HG02970 (cell line): ENCODE results near the gene B3GNT9.

Experiments
- ATAC-seq: cut with Tn5 transposase; IDR thresholded peaks from one replicate; pipeline ENCODE4 v1.9.1; 2021; ENCODE audit warnings: mild to moderate bottlenecking, moderate library complexity, moderate number of reproducible peaks; ENCODE audit not compliant: unreplicated experiment, low FRiP score

The B3GNT9 gene

DNA sequence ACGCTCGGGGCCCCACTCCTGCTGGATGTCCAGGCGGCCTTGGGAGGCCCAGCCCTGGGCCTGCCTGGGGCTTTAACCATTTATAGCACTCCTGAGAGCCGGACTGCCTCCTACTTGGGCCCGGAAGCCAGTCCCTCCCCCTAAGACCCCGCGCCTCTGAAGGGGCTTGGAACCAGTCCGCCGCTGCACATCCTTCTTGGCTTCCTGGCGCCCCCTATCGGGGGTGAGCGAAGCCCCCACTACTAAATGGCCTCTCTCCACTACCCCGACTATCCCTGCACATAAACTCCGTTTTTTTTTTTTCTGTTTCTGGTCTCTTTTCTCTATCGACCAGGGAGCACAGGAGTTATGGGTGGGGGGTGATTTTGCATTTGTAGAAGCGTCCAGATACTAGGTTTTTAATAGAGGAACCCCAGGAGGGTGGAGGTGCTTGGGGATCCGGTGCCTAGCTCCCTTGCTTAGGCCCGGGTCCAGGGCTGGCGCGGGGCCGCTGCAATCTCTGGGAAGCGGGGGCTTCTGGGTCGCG lies 18.9 kb upstream of the B3GNT9 start:
- no peak for ATAC-seq

DNA sequence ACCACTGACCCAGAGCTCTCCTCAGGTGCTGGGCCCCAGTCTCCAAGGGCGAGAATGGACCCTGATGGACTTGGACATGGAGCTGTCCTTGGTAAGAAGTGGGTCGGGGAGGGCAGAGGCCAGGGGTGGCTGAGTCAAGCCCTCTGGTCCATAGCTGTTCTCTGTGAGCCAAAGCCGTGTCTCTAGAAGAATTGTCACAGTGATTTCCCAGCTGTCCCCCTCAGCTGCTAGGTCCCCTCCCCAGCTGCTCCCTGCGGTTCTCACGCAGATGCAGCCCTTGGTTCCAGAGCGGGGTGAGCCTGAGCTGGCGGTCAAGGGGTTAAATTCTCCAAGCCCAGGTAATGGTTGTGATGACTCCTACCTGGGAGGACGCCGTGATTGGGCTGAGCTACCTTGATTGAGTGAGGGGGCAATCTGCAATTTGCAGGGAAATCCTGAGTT lies 18.2 kb upstream of the B3GNT9 start:
- no peak for ATAC-seq

DNA sequence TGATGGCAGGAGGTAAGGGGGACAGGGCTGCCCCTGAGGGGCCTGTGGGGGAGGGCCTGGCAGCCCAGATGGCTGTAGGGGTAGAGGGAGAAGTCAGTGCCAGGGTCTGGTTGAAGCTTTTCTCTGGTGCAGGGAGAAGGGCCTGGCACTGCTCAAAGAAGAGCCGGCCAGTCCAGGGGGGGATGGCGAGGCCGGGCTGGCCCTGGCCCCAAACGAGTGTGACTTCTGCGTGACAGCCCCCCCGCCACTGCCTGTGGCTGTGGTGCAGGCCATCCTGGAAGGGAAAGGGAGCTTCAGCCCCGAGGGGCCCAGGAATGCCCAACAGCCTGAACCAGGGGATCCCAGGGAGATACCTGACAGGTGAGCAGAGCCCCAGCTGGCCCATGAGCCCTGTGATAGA lies 16.8 kb upstream of the B3GNT9 start:
- no peak for ATAC-seq

DNA sequence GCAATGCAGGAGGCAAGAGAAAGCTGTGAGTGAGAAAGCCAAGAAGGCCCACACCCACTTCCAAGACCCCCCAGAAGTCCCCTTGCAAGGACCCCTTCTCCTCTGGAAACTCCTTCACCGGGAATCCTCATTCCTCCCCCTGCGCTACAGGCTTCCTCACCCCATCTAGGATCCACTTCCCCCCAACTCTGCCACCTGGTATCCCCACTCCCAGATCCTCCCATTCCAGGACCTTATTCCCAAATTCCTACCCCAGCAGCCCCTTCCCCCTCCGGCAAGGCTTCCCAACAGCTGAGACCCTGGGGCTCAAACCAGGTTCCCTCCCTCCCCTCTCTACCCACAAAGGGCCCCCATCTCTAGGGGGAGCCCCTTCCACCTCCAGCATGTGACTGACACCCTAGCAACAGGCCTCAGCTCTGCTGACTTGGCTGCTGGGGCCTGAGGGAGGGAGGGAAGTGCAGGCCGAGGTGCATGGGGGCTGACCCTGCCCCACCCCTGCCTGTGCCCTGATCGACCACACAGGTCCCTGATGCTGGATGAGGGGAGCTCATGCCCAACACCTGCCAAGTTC lies 15.9 kb upstream of the B3GNT9 start:
- ATAC-seq: no peak

DNA sequence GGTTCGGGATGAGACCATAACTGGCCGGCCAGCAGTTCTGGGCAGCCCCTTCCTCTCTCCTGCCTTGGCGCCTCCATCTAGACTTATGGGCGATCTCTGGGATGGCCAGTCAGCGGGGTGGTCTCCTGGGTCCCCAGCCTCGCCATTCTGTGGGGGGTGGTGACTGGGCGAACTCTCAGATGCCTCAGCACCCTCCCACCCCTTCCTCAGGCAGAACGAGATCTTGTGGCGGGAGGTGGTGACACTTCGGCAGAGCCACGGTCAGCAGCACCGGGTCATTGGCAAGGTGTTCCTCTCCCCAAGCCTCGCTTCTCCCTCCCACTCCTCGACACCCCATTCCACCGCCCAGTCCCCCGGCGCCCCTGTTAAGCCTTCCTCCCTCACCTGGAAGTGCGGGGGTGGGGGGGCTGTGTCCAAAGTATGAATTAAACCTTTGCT lies 15.3 kb upstream of the B3GNT9 start:
- ATAC-seq: no peak

DNA sequence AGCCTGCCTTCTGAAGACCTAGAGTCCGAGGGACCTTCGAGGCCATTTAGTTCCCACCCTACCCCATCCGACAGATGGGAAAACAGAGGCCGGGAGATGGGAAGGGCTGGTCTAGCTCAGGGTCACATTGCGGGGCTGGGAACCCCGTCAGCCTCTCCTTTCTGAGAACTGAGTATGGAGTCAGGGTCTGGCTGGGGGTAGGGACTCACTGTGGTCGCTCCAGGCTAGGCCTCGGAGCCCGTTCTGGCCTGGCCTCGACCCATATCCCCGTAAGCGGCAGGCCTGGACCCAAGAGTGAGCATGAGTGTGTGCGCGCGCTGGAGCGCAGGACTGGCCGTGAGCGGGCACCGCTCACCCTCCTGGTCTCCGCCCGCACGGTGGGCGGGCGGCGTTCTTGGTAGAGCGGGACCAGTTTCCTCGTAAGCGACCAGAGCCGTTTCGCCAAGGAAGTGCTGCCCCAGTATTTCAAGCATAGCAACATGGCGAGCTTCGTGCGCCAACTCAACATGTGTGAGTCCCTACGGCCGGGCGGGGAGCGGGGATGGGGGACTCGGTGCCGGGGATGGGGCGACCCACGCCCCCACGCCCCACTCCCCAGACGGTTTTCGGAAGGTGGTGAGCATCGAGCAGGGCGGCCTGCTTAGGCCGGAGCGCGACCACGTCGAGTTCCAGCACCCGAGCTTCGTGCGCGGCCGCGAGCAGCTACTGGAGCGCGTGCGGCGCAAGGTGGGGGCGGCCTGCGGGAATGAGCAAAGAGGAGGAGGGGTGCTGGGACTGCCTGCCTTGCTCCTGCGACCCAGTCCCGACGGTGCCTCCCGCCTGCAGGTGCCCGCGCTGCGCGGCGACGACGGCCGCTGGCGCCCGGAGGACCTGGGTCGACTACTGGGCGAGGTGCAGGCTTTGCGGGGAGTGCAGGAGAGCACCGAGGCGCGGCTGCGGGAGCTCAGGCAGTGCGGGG lies 14.6 kb upstream of the B3GNT9 start:
- no peak for ATAC-seq

DNA sequence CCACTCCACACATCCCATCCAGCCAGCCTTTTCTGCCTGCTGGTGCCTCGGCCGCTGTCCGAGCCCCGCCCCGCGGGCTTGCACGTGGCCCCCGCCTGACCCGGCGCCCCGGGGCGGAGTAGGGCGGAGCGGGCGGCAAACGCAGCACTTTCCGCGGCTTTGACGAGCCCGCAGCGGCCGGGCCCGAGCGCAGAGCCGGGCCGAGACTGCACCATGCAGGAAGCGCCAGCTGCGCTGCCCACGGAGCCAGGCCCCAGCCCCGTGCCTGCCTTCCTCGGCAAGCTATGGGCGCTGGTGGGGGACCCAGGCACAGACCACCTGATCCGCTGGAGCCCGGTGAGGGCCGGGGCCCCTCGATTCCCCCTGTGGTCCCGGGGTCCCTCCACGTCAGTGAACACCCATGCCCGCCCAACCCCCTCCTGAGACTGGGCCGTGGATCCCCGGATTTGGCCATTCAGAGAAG lies 13.8 kb upstream of the B3GNT9 start, which contains the start of gene HSF4:
TSS of gene HSF4 (plus strand) at position 147 of the 463 bp plus-strand sequence. CDS start at position 214, 67 bp downstream.
- ATAC-seq: no peak

DNA sequence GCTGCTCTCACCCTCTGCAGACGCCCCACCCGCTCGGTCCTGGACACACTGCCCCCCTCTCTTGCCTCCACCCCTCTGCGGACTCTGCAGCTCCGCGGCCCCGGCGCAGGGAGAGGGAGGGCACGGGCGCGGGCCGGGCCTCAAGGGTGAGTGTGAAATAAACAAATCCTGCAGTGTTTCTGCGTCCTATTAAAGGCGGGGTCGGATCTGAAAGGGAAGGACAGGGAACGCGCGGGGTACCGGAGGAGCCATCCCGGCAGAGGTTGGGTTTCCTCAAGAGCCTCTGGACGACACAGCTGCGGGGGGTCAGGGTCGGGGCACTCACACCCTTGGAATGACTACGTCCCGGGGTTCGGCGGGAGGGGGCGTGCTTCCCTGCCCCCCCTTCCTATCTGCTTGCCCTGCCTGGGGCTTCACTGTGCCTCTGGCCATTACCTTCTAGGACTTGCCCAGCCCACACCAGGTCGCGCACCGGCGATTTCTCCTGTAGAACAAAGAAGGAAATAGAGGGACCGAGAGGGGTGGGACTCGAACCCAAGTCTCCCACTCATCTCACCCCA lies 13.3 kb upstream of the B3GNT9 start:
- ATAC-seq: no peak

DNA sequence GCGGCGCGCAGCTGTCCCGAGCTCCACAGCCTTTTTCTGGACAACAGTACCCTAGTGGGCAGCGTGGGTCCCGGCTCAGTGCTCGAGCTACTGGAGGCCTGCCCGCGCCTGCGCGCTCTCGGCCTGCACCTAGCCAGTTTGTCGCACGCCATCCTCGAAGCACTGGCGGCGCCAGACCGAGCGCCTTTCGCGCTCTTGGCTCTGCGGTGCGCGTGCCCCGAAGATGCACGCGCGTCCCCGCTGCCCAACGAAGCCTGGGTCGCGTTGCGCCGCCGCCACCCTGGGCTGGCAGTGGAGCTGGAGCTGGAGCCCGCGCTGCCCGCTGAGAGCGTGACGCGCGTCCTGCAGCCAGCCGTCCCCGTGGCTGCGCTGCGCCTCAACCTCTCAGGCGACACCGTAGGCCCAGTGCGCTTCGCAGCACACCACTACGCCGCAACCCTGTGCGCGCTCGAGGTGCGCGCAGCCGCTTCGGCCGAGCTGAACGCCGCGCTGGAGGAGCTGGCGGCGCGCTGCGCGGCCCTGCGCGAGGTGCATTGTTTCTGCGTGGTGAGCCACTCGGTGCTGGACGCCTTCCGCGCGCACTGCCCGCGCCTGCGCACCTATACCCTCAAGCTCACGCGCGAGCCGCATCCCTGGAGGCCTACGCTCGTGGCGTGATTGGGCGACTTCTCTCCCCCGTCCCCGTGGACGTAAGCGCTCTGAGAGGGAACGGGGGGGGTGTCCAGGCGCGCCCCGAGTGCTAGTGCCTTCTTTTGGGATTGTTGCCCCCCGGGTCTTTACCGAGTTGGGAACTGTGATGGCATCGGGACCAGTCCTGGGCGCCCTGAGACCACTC lies 12.6 kb upstream of the B3GNT9 start:
- no peak for ATAC-seq

DNA sequence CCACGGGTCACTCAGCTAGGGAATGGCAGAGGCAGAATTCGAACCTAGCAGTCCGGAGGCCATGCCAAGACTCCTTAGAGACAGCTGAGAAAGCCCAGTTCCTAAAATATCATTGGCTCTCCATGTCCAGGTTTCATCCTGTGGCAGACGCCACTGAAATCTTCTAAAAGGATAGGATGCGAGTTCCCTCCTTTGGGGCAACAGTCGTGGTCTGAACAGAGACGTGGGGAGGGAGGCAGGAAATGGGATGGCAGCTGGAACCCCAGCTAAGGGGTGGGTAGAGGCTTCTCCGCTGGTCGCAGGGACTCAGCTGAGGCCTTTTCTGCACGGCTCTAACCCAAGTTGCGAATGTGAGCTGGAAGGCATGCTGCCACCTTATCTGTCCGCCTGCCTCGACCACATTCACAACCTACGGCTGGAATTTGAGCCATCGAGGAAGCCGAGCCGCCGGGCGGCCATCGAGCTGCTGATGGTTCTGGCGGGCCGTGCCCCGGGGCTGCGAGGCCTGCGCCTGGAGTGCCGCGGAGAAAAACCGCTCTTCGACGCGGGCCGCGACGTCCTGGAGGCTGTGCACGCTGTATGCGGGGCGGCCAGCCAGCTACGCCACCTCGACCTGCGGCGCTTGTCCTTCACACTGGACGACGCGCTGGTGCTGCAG lies 11.8 kb upstream of the B3GNT9 start:
- no peak for ATAC-seq

DNA sequence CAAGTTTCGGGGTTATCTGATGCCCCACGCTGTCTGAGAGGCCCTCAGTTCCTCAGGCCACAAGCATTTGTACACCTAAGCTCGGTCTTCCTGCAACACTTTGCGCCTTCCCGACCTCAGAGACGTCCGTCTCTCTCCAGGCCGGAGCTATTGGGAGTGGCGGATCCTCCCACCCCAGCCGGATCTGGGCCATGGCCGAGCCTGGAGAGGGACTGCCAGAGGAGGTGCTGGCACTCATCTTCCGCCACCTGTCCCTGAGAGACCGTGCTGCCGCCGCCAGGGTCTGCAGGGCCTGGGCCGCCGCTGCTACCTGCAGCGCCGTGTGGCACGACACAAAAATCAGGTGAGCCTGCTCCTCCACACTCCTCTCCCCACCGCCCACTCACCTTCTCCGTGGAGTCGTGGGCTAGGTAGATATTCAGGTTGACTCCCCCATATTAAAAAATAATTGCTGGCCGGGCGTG lies 10.8 kb upstream of the B3GNT9 start:
- no peak for ATAC-seq

DNA sequence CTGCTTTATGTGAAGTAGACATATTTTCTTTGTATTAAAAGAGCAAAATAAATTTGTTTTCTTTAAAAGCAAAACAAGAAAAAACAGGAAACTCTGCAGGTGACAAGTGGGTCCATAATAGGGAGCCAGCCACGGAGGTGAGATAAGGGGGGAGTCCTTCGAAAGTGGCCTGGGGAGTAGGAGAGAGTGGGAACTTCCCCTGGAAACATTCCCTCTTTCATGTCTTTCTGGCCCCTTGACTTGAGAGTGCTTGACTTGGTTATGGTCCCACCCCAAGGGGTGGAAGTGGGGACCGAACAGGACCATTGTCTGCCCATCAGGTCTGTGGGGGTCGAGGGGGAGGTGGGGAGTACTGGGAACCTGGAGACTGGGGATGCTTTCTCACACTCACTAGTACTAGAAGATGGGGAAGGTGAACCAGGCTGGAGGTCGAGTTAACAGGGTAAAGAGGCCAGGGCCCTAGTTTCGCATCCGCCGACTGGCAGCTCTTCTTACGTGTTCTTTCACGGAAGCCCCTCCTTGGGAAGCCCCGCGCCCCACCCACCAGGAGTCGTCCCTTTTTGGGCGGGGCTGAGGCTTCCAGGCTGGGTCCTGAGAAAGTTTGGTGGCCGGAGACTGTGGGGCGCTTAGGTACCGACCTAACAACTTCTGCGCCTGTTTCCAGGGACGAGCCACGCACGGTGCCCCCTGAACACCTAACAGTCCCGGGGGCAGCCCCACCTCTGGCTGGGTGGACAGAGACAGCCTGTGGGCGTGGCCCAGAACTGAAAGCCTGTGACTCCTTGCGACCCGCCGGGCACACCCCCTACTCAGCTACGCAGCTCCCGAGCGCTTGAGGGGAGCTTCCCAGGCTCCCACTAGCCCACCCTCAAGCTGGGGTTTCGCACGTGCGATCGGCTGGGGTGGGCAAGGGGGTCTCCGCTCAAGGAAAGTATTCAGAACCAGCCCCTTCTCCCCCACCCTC lies 8.1 kb upstream of the B3GNT9 start:
- ATAC-seq: peak; percentile 42

DNA sequence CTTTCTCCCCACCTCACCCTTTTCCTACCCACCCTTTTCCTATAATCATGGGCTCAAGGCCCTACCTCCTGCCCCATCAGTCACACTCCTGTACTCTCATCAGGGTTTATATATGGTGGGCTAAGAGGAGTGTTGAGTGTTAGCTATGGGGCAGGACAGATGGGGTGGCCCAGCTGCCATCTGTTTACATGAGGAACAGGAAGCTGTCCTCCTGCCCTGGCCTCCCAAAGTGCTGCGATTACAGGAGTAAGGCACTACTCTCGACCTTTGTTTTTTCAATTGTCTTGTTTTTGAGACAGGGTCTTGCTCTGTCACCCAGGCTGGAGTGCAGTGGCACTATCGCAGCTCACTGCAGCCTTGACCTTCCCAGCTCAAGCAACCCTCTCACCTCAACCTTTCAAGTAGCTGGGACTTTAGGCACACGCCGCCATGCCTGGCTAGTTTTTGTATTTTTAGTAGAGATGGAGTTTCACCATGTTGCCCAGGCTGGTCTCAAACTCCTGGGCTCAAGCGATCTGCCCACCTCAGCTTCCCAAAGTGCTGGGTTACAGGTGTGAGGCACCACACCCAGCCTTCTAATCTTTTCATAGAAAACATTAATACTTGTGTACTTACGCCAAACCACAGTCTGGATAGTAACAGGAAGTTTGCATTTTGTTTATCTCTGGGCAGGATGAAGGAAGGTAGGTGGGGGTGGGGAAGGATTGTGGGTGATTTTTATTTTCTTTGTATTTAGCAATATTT lies 7.3 kb upstream of the B3GNT9 start:
- no peak for ATAC-seq

DNA sequence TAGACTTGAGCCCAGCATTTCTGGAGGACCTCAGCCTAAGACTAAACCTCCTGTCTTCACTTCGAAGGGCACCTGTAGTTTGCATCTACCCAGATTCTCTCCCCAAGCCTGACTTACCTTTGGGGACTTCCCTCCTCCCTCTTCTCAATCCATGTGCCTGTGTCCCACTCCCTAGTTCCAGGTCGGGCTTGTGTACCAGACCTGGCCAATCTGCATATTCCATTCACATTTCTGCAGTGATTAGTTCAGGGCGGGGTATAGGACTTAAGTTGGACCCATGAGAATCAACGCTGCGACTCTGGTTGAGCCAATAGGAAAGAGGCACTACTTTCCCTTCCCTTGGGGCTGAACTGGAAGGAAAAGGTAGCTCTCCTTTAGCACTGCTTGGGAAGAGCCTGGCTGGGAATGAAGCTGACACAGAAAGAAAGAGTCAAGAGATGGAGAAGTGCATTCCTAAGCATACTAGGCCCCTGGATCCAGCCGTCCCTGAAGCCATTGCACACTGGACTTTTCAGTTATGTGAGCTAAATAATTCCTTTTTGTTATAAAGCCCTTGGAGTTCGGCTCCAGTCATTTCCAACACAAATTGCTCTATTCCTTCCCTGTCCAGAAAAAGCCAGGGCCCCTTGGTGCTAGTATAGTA lies 6.4 kb upstream of the B3GNT9 start:
- ATAC-seq: no peak

DNA sequence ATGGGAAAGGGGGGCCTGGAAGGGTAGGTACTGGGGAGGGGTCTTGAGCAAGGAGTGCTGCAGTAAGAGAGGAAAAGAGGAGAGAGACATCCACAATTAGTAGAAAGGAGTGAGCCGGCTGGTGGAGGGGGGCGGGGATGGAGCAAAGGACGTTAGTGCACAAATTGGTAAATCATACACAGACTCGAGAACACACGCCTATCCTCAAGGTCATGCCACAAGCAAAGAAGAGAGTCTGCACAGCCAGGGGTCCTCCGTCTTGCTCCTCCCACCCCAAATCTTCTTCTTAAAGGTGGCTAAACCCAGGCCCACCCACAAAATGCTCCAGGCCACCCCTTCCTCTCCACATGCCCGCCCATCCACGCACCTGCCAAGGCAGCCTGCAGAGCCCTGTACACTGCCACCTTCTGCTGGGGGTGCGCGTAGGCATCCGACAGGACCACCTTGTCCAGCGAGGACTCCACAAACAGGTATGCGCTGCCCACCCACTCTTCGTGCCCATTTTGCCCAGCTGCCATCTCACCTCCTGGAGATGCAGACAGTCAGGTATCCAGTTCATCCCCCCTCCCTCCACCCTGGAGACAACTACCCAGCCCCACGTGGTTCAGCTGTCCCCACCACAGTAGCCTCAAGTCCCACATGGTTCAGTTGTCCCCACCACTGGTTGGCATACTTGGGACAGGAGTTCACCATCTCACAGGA lies 5.5 kb upstream of the B3GNT9 start:
- no peak for ATAC-seq

DNA sequence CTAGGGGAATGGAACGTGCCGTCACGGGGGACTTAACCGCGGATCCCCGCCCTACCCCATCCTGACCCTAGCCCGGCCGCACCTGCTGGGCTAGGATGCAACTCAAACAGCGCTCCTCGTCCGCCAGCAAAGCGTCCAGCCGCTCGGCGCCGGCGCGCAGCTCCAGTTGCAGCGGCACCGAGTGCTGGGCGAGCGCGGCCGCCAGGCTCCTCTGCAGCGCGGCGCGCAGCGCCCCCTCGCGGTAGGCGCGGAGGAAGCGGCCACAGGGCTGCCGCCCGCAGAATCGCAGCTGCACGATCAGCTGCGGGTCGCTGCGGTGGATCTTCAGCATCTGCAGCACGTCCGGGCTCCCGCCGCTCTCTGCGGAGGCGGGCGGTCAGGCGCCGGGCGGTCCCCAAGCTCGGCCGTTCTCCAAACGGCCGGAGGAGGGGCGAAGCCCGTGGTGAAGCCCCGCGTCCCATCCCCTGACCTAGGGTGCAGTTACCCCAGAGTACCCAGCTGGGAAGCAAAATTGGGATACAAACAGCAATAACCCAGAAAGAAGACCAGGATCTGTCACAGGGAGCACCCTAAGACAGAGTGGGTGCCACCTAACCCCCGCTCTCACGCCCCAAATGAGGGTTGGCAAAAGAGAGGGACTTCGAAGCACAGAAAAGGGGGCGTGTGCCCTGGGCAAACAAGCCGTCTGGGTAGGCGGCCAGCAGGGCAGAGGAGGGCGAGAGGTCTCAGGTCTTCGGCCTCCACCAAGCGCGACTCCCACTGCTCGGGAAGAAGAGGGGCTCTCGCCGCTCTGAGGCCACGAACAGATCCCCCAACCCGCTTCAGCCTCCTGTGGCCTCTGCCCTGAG lies 4.7 kb upstream of the B3GNT9 start:
- ATAC-seq: no peak
